G401.6 (cell line): Measurements from ENCODE around the gene WNK2.

Experiments used
- FAIRE-seq: peaks from 2 replicates; lab custom pipeline; 2012; peaks lifted over from hg19 to GRCh38; lab: Jason Lieb, UNC

The WNK2 gene

DNA sequence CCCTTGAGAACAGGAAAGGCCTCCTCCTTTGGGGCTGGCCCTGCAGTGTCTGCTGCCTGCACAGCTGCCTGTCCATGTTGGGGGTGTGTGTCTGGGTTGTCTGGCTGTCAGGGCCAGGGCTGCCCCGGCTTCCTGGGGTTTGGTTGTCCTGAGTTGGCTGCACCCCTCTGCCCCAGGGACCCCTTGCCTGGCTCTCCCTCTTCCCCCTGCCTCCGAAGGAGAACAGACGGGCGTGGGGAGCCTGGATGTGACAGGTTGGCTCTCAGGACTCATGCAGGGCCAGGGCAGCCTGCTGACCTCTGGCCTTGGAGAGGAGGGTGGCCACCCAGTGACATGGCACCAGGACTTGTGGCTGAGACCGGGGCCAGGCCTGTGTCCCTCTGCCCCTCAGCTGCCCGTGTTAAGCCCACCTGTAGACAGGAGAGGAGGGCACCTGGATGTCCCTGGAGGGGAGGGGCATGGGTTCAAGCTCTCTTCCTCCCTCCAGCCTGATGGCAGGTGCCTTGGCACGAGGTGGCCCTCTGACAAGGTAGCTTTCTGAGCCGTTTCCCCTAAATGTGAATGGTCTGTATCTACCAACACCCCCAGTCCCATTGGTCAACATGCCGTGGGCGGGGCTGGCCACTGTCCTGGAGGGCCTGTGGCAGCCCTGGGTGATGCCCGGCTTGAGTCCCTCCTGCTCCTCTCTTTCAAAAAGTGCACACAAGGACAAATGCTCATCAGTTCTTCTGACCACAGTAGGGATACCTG, 34.9 kb downstream of the WNK2 start:
- FAIRE-seq, result no peak

DNA sequence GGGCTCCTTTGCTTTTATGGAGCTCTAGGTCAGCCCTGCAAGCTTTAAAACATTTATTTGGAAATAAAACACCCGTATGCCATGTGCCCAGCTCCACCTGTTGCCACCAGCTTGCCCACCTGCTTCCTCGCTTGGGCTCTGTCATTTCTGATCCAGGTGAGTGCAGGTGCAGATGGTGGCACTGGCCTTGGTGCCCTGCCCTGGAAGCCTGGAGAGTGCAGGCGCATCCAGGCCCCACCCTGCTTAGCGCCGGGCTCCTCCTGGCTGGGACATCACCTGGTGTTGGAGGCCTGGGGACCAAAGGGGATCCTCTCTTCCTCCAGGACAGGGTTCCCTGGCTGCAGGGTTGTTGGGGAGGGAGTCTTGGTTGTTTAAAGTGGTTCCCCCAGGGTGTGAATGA, 35.8 kb downstream of the WNK2 start:
- FAIRE-seq, result no peak

DNA sequence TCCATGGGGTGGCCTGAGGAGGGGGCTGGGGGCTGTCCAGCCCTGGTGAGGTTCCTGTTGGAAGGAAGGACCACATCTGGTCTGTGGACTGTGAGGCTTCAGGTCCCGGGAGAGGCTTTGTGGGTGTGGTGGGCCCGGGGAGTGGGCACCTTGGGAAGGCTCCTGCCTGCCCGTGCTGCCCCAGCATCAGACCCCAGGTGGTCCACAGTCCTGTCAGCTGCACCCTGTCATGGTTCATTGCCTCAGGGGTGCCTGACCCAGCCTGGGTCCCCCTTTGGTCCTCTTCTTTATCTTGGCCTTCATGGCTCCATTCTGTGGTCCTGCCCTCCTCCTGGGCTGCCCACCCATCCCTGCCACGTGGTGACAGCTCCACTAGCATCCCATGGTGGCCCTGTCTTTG, 36.7 kb downstream of the WNK2 start:
- FAIRE-seq, result no peak

DNA sequence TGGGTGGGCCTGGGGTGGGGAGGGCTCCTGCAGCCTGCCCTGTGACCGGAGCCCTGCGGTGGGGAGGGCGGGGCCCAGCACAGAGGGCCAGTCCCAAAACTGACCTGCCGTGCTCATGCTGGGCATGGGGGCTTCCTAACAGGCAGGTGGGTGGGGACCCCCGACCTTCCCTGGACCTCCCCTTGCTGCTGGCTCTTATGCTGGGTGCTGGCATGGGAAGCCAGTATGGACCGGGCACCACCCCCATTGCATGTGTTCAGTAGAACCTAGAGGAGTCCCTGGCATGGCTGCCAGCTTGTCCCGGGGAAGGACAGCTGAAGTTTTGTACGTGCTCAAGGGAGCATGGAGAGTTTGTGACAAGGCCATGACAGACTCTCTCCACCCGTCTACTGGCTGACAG, 37.1 kb downstream of the WNK2 start:
- FAIRE-seq, result no peak

DNA sequence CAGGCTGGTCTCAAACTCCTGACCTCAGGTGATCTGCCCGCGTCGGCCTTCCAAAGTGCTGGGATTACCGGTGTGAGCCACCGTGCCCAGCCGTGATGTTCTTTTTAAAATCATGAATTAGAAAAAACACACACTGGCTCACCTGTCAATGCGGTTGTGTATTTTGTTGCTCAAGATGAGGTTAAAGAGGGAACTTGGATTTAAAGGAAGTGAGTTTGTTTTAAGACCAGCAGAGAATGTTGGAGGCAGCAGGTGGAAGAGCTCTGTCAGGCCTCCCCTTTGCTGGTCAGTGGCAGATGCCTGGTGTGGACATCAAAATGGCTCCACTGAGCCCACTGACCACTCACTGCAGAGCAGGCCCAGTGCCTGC, 38.9 kb downstream of the WNK2 start:
- FAIRE-seq, result no peak

DNA sequence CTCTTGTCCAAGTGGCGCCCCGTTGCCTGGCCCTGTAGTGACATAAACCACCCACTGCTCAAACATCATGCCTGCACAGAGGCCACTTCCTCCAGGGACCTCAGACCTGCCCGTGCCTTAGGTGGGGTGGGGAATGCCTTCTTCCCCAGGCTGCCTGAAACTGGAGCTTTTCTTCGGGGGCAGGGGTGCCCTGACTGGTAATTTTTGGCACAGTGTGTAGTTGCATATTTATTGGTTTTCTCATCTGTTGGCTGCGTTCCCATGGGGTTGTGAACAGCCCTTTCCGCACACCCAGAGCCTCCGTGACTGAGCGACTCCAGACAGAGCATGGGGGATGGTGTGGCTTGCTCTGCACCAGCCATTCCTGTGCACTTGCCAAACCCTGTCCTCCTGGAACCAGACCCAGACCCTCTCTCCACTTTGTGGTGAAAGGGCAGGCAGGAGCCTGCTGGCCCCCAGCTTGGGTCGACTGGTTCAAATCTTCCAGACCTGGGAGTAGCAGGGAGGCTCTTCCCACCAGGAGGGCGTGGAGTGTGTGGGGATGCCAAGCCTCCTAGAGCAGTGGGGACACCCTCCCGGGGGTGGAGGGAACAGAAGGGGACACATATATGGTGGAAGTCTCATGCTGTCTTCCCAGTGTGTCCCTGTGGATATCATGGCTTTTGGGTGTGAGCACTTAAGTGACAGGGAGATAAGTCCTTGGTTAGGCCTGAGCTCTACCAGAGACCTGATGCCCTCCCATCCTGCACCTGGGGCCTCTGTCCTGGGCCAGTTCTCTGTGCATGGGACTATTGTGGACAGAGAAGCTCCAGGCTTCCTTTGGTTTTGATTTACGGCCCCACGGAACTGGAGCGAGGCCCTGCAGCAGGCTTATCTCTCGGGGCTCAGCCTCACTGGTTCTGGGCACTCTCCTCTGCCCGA, 39.6 kb downstream of the WNK2 start:
- FAIRE-seq, result no peak

DNA sequence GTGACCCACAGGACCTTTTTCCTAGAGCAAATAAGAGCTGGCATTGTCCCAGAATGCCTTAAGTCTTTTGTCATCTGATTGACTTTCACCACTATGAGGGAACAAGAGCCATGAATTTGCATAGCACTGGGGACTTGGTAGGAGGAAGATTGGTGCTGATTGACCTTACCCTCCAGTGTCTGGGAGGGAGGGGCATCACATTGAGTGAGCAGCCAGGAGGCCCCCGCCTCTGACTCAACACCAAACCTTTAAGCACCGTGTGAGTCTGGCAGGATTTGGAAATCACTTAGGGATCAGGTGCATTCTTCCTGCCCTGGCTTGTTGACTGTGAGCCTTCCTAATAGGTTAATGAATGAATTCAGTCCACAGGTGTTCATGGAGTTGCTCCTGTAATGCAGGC, 40.7 kb downstream of the WNK2 start:
- no peak for FAIRE-seq

DNA sequence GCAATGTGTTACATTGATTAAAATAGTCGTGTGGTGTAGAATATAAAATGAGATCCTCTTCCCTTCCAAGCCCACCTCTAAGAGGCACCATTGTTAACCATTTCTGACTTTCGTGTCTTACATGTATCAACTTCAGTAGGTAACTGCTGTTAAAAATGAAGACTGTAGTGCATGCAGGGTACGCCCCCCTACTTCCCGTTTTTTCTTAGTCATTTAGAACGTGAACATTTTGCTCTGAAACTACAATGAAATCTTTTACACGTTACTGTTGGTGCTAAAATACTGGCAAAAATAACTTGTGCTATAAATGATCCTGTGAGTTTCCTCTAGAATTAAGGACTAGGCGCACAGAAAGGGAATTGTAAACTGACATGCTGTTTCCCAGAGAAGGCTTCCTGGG, 41.5 kb downstream of the WNK2 start:
- FAIRE-seq, result no peak

DNA sequence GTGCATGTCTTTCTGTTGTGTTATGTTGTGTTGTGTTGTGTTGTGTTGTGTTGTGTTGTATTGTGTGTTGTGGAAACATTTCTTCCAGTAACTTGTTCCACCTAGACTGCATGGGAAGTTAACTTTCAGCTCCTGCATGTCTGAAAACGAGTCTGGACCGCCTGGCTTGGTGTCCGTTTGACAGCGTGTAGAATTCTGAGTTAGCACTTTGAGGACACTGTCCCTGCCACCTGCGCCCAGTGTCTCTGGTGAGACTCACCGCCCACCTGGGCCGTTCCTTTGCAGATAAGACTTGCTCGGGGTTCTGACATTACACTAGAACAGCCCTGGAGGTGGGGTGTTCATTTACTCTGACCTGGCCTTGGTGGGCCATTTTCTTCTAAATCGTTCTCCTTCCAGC, 42.0 kb downstream of the WNK2 start:
- no peak for FAIRE-seq

DNA sequence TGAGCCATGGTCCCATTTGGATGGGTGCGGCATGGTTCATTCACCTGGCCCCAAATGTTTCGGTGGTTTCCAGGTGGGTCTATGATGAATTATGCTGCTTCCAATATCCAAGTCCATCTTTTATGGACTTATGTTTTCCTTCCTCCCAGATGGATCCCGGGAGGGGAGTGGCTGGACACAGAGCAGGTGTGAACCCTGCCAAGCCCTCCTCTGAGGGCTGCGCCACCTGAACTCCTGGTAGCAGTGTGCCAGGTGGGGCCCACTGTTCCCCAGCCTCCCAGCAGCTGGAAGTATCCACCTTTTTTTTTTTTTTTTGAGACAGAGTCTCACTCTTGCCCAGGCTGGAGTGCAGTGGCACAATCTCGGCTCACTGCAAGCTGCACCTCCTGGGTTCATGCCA, 42.9 kb downstream of the WNK2 start:
- FAIRE-seq, result no peak

DNA sequence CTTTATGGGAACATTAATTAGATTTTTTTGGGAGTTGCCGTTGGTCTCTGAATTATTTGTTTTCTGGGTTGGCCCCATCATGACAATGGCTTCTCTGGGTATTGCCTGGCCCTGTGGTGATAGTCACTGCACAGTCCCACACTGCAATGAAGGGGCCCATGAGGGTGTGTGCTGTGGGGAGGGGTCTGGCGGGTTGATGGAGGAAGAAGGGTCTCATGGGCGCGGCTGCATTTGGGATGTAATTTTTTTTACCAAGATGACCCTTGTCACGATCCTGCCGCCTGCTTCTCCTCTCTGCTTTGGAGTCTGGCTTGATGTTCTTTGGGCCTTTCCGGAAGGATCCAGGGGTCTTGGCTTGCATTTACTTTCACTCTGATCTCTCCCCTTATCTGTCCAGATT, 44.1 kb downstream of the WNK2 start:
- no peak for FAIRE-seq

DNA sequence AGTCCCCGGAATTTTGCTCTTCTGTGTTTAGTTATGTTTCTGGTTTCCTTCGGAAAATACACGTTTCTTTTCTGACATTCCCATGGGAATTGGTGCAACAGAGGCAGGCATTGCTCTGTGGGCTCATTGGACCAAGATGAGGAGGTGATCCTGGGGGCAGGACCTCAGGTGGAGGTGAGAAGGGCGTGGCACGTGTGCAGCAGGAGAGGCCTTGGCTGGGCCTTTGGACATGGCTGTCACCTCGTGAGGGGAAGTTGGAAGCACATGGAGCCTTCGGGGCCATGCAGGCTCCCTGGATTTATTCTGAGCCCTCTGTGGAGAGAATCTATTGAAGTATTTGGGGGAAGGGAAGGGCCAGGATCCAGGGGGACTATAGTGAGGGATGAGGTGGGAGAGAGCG, 44.5 kb downstream of the WNK2 start:
- no peak for FAIRE-seq

DNA sequence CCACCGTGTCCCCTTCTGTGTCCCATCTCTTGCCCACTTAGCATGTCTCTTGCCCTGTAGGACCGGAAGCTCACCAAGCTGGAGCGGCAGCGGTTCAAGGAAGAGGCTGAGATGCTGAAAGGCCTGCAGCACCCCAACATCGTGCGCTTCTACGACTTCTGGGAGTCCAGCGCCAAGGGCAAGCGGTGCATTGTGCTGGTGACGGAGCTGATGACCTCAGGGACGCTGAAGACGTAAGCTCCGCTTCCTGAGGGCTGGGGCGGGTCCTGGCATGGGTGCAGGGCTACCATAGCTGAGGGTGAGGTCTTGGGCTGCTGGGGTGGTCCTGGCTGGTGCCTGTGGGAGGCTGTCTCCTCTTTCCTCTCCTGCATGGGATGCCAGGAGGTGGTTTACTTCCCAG, 45.7 kb downstream of the WNK2 start:
- no peak for FAIRE-seq

DNA sequence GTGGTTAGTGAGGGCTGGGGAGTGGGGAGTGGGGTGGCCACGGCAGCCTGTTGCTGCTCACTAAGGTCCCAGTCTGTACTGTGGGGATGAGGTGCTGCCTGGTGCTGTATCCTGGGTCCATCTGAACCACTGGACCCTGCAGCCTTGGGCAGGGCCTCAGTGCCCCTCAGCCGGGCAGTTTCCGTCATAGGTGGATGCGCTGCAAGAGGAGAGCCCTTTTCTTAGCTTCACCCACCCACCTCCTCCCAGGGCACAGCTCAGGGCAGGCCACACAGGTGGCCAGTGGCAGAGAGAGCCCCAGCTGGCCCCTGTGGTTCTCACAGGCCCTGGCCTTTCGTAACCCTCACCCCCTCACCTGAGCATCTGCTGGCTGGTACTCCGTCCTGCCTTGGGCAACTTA, 46.2 kb downstream of the WNK2 start:
- FAIRE-seq, result no peak

DNA sequence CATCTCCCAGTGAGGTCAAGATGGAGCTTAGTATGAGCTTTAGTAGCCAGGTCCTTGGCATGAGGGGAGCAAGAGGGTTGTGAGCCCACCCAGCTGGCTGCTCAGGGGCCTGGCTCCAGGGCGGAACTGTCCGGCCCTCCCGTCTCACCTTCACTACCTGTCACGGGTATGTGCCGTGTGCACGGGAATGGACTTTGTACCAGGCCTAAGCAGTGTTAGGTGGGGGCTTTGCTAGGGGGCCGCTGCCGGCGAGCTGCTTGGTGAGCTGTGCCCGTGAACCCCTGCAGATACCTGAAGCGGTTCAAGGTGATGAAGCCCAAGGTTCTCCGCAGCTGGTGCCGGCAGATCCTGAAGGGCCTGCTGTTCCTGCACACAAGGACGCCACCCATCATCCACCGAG, 46.7 kb downstream of the WNK2 start:
- no peak for FAIRE-seq

DNA sequence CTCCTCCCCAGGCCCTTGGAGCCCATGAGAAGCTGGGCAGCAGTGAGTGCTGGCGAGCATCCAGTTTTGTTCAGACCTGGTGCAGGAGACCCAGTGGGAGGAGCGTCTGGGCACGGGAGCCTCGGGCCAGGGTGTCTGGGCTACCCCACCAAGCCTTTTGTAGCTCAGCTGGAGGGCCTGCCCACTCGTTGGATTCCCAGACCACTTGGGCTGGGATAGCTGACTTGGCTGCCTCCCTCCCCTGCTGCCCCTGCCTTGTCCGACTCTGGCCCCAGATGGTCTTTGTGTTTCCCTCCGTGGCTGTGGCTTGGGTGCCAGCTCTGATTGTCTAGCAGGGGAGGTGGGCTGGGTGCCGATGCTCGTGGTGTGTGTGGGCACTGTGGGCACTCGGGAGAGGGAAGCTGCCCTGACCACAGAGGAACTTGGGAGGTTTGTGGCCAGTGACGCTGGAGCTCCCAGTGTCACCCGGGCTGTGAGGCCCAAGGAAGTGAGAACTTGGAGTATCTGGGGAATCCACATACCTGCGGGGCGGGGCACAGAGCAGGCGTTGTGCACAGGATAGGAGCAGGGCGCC, 47.3 kb downstream of the WNK2 start:
- FAIRE-seq, result no peak

DNA sequence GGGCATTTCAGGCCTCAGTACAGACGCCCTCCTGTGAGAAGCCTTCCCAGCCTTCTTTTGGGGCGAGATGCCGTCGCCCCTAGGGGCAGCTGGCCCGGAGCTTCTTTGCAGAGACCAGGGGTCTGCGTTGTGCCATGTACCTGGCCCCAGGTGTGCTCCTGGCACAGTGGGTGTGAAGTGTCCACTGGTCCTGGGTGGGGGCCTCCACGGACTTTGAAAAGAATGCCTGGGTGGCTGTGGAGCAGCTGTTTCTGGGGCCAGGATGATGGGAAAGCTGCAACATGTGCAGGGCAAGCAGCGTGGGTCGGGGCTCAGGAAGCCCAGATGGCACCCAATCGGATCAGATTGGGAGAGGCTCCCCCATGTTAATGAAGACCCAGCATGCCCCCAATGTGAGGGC, 47.8 kb downstream of the WNK2 start:
- no peak for FAIRE-seq

DNA sequence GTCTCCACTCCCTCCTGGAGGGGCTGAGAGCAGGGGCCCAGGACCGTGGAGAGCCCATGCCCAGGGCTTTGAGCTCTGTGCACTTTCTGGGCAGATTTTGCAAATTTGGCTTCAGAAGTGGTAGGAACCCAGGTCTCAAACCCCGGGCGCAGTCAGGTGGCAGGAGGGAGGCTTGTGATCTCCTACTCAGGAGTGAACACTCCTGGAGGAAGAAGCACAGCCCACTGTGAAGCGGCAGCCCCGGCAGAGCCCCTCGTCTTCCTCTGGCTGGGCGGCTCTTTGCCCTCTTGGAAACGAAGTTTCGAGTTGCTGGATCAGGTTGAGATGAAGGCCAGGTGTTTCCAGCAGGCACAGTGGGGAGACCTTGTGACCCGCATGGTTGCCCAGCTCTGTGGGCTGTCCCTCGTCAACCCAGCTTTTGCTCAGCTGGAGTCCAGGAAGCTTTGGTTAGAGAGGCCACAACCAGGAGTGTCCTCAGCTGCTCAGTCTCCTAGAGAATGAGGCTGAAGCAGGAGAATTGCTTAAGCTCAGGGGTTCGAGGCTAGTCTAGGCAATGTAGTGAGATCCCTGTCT, 48.5 kb downstream of the WNK2 start:
- FAIRE-seq, result no peak

DNA sequence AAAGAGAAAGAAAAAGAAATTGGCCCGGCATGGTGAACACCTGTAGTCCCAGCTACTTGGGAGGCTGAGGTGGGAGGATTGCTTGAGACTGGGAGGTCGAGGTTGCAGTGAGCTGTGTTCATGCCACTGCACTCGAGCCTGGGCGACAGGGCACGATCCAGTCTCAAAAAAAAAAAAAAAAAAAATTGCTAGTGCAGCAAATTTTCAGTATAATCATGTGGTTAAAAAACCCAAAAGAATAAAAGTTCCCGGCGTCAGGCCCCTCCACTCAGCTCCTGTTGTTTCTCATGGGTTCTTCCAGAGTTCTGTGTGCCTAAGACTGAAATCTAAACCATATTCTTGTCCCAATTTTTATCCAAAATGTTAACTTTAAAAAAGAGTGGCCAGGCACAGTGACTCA, 49.1 kb downstream of the WNK2 start:
- no peak for FAIRE-seq

DNA sequence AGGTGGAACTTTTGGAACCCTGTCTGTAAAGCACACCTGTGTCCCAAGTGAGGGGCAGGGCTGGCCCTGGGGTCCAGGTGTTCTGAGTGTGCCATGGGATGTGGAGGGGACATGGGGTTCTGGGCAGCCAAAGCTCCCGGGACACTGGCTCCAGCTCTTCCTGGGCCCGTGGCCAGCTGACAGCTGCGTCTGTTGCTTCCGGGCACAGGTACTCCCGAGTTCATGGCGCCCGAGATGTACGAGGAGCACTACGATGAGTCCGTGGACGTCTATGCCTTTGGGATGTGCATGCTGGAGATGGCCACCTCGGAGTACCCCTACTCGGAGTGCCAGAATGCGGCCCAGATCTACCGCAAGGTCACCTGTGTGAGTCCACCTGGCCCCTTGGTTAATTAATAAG, 50.7 kb downstream of the WNK2 start:
- FAIRE-seq, result no peak

DNA sequence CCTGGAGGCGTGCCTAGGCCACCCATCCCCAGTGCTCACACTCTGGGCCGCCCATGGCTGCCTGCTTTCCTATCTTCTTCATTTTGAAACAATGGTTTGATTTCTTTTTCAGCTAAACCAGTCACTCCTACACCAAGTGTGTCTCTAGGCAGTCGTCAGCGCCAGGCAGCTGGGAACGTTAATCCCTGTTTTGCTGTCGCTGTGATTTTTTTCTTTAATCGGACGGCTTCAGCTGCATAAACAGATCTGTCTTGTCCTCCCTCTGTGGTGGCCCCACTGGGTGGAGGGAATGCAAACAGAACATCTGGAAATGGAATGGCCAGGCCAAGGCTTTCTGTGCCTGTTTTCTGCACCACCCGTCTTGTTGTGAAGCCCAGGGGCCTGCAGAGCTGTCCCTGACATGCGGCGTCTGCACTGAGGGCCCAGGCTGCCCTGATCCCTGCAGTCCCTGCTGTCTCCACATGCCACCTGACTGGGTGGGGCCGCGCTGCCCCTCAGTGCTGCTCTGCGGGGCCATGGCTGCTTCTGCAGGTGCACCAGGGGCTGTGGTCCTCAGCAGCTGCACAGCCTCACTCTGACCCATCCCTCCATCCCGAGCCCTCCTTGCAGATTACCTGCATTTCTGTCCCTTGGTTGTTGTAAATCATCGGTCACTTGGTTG, 51.5 kb downstream of the WNK2 start:
- no peak for FAIRE-seq

DNA sequence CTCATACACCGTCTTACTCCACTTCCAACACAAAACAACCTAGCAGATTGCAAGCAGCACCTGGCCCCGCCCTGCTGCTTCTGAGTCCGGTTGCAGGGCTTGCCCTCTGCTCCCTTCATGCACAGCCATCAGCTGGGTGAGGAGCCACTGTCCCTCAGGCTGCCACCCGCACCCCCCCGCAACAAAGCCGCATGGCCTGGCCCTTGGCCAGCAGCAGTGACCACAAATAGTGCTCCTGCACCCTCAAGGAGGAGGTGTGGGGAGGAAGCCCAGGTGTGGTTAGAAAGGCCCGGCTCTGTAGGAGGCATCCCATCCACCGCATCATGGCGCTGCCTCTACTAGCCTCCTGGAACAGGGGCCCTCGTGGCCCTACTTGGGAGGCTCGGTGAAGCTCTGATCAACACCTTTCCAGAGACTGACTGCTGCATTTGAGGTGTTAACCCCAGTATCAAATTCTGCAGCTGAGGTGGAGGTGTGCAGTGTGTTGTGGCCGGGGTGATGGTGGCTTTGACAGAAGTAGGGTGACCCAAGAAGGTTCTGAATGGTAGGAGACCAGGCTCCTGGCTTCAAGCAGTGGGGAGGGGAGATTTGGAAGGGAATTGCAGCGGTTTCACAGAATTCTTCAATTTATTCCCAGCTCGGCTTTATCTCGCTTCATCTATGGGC, 52.7 kb downstream of the WNK2 start:
- no peak for FAIRE-seq
